Activated CD4-positive, alpha-beta T cell treated with anti-CD3 and anti-CD28 coated beads, Interleukin-2, amount 50 U/mL, for 1 hour (primary cell): ENCODE measurements around the gene SMIM10.
"Not testable (repeated sequence)": the region's sequence is repeated elsewhere in the genome, so short reads cannot be mapped to it uniquely, and the experiment has no call there.

Source experiments
- DNase-seq: peaks from one replicate; pipeline ENCODE4 v3.0.0-alpha.2; 2020

Gene SMIM10

GRCh38 chrX:134990801-134991481 is at the start of gene SMIM10:
SMIM10 (plus strand) TSS chrX:134990991; CDS start chrX:134991096, 105 bp downstream.
- DNase-seq = peak; percentile 0

DNA sequence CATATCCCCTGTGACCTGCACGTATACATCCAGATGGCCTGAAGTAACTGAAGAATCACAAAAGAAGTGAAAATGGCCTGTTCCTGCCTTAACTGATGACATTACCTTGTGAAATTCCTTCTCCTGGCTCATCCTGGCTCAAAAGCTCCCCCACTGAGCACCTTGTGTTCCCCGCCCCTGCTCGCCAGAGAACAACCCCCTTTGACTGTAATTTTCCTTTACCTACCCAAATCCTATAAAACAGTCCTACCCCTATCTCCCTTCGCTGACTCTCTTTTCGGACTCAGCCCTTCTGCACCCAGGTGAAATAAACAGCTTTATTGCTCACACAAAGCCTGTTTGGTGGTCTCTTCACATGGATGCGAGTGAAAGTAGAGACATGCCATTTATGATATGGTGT is 44.4 kb upstream of the SMIM10 start:
- DNase-seq = not testable (repeated sequence)

- DNase-seq = no peak
Observed at GRCh38 chrX:134948333-134949241, 42.2 kb upstream of the SMIM10 start.

- DNase-seq = no peak
Observed at GRCh38 chrX:134949271-134949670, 41.5 kb upstream of the SMIM10 start.

- no peak for DNase-seq
Observed at GRCh38 chrX:134957836-134958235, 33.0 kb upstream of the SMIM10 start.

GRCh38 chrX:134960366-134960765 is 30.4 kb upstream of the SMIM10 start:
- not testable (repeated sequence) for DNase-seq

GRCh38 chrX:134963041-134963440 is 27.8 kb upstream of the SMIM10 start:
- no peak for DNase-seq

DNA sequence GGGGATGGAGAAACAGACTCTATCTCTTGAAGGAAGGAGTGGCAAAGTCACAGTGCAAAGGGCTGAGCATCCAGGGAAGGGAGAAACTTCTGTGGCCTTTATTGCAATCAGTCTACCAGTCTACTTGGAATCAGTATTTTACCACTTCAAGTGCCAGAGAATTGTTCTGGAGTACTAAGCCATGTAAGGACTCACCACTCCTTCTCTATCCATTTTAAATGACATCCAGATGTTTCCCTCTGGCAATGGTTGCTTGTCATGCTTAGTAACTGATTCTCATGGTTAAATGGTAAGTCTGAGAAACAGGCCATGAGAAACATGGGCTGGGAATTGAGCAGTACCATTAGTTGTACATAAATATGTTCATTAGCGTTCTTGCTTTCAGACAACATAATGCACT is 21.1 kb upstream of the SMIM10 start:
- DNase-seq = no peak

- no peak for DNase-seq
Observed at GRCh38 chrX:134971926-134972325, 18.9 kb upstream of the SMIM10 start.

DNA sequence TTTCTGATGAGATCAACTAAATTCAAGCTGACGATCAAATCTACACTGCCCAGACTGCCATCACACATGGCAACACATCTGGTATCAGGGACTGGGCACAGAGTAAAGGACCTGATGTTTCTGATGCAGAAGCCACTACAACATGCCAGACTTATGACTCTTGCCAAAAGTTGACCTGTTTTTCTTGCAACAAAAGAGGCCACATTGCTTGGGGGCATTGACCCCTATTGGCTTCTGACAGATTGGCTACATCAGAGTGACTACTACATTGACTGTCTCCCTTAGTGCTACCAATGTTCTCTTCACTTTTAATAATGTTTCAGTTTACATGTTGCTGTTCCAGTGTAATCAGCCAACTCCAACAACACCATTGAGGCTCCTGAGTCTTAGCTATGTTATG is 15.3 kb upstream of the SMIM10 start:
- no peak for DNase-seq

GRCh38 chrX:134981910-134982309 is 8.9 kb upstream of the SMIM10 start:
- DNase-seq = no peak

- DNase-seq = no peak
Observed at GRCh38 chrX:134982748-134983147, 8.0 kb upstream of the SMIM10 start.

- no peak for DNase-seq
Observed at GRCh38 chrX:134985479-134985878, 5.3 kb upstream of the SMIM10 start.

DNA sequence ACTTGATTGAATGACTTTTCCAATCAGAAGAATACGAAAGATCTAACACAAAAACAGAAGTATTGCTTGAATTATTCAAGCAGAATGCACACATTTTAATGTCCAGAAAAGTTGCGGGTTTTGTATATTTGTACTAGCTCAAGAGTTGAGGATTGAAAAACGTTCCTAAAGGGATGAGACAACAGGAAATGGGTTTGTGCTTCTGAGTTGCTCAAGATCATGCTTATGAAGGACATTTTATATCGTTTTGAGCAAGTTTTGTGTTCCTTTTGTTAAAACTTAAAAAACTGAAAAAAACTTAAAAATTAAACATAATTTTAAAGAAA is 353 bp upstream of the SMIM10 start:
- DNase-seq = no peak

GRCh38 chrX:134997646-134998045 is 6.9 kb downstream of the SMIM10 start:
- DNase-seq = no peak

DNA sequence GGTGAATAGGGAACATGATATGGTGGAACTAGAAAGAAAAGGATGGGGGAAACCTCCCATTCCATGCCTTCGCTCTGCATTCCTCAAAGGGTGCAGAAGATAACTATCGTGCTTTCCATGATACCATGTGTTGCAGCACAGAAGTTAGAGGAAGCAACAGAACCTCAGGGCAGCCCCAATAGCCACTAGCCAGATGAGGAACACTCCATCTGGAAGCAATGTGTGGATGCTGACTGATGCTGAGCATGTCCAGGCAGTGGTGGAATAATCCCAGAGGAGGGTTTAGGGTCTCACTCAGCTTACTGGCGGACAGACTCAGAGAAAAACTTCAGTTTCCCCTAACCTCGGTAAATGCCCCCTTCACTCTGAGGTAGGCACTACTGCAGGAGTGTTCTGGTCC is 7.5 kb downstream of the SMIM10 start:
- DNase-seq = no peak

DNA sequence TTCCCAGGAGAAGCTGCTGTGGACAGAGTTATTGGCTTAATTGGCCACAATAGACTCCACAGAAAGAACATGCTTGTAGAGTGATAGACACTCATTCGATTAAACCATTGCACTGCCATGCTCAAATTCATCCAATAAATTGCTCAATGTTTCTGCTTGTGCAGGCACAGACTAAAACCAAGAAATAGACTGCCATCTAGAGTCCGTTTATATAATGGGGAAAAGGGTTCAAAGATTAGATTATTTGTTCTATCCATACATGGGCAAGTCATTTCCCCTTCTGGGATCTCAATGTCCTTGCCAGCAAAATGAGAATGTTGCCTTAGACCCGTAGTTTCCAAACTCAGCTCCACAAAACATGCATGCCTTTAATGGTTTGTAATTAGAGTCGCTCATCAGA is 8.7 kb downstream of the SMIM10 start:
- no peak for DNase-seq

DNA sequence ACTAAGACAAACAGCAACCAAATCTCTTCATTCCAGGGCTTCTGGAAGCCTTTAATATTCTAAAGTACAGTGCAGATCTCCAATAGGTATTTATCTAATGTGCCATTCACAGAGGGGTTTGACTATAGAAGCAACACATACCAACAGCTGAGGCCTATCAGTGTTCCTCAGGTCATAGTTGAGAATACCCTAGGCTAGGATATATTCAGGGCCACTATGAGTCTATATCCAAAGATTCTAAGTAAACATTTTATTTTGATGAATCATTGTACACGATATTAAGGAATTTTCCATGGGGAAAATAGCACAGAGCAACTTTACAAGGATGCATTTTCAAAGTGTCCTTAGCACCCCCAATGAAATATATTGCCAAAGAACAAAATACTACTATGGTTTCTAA is 9.7 kb downstream of the SMIM10 start:
- no peak for DNase-seq

DNA sequence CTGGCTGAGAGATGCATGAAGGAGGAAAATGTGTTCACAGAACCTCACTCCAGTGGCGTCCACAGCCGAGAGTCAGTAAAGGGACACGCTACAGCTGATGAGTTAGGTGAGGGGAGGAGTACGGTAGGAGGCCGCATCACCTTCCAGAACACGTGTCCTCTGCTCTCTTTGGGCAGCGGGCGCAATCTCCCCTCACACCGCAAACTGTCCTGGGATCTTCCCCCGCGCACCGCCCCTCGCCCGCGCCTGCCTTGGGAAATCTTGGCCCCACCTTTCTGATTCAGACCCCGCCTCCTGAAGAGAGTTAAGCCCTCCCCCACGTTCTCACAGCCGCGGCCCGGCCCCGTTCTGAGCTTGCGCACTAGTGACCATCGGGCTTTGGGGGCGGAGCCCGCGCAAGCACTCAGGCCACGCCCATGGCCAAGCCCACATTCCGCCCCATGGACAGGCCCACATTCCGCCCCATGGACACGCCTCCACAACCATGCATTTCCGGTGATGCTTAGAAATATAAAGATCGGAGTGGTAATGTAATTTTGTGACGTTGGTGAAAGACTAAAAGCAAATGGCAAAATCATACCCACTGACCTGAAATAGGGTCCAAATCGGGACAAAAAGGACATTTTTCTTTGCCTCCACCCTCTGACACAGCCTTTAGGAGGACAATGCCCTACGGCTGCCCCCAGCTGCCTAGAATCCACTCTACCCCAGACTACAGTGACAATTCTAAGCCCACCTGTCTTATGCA is 13.3 kb downstream of the SMIM10 start:
- DNase-seq = peak; percentile 82

DNA sequence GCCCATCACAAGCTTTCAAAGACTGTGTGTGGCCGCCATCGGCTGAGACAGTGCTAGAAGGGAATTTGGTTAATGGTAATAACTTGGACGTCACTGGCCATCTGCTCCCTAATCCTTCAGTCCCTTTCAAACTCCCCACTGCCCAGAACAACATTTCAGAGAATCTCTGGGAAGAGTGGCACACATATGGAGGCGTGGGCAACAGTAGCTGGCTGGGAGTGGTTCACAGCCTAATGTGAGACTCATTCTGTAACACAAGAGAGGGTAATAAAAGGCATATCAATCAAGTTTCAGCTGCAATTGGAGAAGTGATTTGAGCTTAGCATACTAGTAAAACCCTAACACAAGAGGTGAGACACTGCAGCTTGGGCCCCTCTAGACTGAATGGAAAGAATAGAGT is 15.4 kb downstream of the SMIM10 start:
- DNase-seq = no peak

- no peak for DNase-seq
Observed at GRCh38 chrX:135009057-135009610, 18.3 kb downstream of the SMIM10 start.

DNA sequence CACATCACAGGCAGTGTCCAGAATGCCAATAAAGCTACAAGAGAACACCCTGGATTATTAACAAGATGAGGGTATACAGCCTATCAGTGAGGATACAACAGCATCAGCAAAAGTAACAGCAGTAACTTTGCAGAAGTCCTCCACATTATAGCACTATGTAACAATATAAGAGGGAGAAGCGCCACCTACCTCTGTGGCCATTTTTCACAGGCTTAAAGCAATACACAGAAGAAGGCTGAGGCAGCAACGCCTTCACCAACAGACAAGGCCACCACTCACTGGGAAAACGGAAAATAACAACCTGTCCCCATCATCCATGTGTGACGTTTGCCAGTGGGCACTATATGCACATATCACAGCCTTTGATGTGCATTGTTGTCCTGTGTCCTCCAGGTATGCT is 19.0 kb downstream of the SMIM10 start:
- no peak for DNase-seq

DNA sequence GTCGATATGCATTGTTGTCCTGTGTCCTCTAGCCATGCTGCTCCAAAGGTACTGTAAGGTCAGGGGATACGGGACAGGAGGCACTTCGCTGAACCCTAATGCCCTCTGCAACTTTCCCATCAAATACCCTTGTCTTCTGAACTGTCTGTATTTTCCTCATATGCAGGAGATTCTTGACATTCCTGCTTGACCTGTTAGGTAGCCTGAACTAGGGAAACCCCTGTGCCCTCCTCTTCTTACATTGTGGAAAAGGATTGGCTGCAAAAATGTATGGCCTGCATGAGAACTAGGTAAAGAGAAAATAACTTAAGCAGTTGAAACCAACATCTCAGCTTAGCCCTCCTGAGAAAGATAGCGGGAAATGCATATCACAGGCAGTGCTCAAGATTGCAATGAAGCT is 20.1 kb downstream of the SMIM10 start:
- no peak for DNase-seq
